Stimulated activated CD4-positive, alpha-beta T cell treated with anti-CD3 and anti-CD28 coated beads, TNF-alpha, amount 100 ng/mL, for 4 hours (primary cell): Measurements from ENCODE around the gene KCNIP1.

Experiments used
- DNase-seq, 3 experiments: peaks; one replicate each; pipeline ENCODE4 v3.0.0-alpha.2; 2020; ENCODE audit warnings: low read depth in 3 of 3

Gene KCNIP1

GRCh38 chr5:170483701-170484458 lies 19.9 kb upstream of the KCNIP1 start:
- DNase-seq: no peak

- no peak for DNase-seq
Measured at GRCh38 chr5:170484459-170484831, 19.4 kb upstream of the KCNIP1 start.

GRCh38 chr5:170484847-170485615 lies 18.8 kb upstream of the KCNIP1 start:
- no peak for DNase-seq

GRCh38 chr5:170485616-170485911 lies 18.3 kb upstream of the KCNIP1 start:
- no peak for DNase-seq

GRCh38 chr5:170486371-170486770 lies 17.4 kb upstream of the KCNIP1 start:
- DNase-seq: no peak

- no peak for DNase-seq
Measured at GRCh38 chr5:170488570-170488969, 15.2 kb upstream of the KCNIP1 start.

- DNase-seq: no peak
Measured at GRCh38 chr5:170489199-170489598, 14.6 kb upstream of the KCNIP1 start.

- no peak for DNase-seq
Measured at GRCh38 chr5:170490381-170490780, 13.4 kb upstream of the KCNIP1 start.

GRCh38 chr5:170491479-170491878 lies 12.3 kb upstream of the KCNIP1 start:
- no peak for DNase-seq

- DNase-seq: no peak
Measured at GRCh38 chr5:170493028-170493820, 10.6 kb upstream of the KCNIP1 start.

- DNase-seq: no peak
Measured at GRCh38 chr5:170494041-170494440, 9.8 kb upstream of the KCNIP1 start.

- no peak for DNase-seq
Measured at GRCh38 chr5:170495825-170496661, 7.8 kb upstream of the KCNIP1 start.

GRCh38 chr5:170496662-170497028 lies 7.2 kb upstream of the KCNIP1 start:
- DNase-seq: no peak

GRCh38 chr5:170497311-170498038 lies 6.3 kb upstream of the KCNIP1 start:
- no peak for DNase-seq

- DNase-seq: no peak
Measured at GRCh38 chr5:170498811-170499351, 4.9 kb upstream of the KCNIP1 start.

- DNase-seq: no peak
Measured at GRCh38 chr5:170499621-170500020, 4.2 kb upstream of the KCNIP1 start.

- DNase-seq: no peak
Measured at GRCh38 chr5:170501361-170501760, 2.5 kb upstream of the KCNIP1 start.

GRCh38 chr5:170501931-170502330 lies 1.9 kb upstream of the KCNIP1 start:
- no peak for DNase-seq

- no peak for DNase-seq
Measured at GRCh38 chr5:170504616-170505266, 921 bp downstream of the KCNIP1 start.

- DNase-seq: no peak
Measured at GRCh38 chr5:170508036-170508435, 4.2 kb downstream of the KCNIP1 start.
